GM10847 (cell line): ENCODE results near the gene GRIK1.

ENCODE experiments used
- POLR2A ChIP-seq: IDR thresholded peaks from 2 replicates; pipeline ENCODE4 v1.6.1; 2011; ENCODE audit not compliant: insufficient read length; ENCODE audit errors: extremely low read depth

The GRIK1 gene

DNA sequence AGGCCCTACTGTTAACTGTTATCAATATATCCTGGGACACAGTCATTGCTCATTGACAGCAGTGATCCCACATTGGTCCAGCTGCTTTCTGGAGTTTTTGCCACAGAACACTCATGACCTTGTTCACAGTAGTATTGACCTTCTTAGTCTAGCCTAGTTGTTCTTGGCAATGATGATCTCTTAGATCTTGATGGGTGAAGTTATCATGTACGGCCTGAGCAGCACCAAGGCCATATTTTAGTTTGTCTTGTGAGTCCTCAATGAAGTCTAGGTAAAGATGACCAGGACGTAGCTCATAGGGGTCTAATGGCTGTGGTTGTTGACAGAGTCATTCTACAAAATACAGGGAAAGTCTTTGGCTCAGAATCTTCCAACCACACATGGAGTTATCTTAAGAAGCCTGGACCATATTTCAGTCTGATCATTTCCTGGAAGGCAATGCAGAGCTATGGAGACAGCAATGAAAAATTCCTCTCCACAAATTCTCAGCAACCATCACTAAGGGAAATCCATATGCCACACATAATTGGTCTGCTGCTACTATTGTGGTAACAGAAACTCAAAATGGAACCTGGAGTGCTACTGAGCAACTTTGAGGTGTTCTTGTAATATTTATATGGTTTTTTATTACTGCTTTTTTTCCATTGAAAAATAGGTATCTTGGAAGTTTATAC lies 279.6 kb downstream of the GRIK1 start:
- TF ChIP-seq POLR2A = no peak

DNA sequence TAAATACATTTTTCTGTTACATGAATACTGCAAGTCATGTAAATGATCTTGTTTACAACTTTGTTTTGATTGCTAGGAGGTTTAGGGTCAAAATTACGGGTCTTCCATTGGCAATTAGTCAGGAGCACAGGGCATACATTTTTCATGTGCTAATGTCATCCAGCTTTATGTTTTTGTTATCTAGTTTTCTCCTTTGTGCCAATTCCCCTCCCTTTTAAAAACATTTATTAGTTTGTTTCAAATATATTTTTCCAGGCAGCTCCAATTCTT lies 280.9 kb downstream of the GRIK1 start:
- TF ChIP-seq POLR2A = no peak

DNA sequence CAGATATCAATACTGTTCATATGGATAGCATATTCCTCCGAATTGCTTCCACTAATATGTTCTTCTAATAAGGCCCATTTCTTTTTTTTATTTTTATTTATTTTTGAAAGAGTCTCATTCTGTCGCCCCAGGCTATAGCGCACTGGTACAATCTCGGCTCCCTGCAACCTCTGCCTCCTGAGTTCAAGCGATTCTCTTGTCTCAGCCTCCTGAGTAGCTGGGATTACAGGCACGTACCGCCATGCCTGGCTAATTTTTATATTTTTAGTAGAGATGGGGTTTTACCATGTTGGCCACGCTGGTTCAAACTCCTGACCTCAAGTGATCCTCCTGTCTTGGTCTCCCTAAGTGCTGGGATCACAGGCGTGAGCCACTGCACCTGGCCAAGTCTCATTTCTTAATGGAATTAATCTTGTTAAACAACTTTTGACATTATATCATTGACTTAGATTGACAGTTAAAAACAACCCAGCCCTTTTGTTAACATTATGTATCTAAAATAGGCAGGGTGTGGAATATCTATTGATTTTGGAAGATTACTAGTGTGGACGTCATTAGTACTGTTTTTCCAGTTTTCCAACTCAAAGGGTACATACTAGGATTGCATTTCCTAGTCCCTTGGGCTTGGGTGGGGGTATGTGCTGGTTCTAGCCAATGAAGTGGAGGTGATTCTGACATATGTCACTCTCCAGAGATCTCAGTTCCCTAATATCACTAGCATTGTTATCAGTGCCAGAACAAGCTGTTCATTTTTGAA lies 281.4 kb downstream of the GRIK1 start:
- no peak for TF ChIP-seq POLR2A

DNA sequence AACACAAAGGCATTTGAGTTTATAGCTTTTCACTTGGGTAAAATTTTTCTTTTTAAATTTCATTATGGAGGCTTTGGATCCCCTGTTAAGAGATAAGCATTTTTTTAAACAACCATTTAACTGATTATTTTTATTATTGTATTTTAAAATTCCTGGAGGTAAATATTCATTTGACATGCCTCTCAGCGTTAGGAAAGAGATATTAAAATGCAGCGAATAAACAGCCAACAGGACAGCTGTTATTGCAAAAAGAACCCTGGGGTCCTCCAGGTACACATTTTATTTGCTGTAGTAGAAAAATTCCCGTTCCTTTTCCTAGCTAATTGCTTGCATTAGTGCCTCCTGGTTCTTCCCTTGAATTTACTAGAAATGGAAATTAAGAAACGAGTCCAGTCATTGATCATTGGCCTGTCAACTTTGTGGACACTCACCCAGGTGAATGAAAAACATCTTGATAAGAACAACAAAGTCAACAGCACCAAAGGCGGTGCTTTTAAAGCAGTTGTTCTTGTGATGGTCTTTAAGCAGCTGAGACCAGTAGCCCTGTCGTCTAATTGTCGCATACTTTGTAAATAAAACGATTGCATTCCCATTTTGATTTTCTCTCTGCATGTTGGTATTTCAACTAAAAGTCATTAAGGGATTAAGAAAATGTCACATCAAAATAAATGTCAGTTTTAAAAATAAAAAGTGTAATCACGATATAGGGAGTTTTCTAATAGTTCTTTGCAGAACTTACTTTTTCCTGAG lies 282.4 kb downstream of the GRIK1 start:
- TF ChIP-seq POLR2A = no peak

DNA sequence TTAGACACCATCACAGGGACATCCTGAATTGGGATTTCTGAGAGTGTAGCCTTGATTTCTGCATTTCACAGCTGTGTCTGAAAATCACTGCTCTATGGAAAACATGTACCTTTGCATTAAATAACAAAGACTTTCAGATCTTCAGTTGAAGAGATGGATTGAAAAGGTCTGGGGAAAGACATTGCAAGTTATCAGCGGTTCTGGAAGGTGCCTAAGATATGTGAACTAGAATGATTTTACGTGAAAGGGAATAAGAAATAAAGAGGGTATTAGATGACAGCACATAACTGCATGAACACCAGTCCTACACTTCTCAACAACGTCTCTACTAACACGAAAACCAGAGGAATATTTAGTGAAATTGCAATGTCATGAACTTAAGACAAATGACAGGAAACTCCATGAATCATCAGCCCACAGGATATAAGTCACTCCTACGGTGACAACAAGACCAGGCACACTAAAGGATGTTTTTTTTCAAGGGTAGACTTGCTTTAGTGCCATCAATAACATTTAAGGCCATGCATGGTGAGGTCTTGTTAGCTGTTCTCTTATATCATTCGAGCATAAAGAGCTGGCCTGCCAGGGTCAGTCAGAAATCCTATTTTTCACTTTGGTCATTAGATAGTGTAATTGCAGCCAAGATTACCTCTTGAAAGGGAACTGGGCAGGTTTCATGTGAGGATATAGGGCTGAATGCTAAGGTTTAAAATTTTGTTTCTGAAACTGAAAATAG lies 283.1 kb downstream of the GRIK1 start:
- TF ChIP-seq POLR2A = no peak

DNA sequence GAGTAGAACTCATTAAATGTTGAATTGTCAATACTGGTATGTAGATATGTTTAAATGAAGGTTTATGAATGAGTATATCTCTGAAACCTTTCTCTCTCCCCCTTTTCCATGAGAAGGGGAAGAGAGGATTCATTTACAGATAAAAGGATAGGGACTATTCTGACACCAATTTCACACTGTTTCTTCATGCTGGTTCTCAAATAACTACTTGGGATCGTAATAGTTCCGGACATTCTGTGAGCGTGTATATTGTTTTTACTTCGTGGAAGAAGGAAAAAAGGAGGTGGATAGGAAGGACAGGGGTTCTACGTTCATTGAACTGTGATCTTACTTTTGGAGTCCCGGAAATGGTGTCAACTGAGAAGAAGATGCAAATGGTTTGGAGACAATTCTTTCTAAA lies 284.2 kb downstream of the GRIK1 start:
- no peak for TF ChIP-seq POLR2A

DNA sequence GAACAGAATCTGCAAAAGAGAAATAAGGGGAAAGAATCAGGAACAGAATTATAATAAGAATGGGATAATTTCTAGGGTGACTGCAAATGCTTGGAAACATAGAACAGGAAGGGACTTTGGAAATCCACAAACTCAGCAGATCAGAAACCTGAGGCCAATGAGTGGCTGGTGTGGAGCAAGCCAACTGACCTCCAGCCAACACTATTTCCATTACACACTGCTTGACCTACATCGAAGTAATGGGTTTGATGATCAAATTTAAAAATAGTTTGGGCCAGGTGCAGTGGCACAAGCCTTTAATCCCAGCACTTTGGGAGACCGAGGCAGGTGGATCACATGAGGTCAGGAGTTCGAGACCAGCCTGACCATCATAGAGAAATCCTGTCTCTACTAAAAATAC lies 284.9 kb downstream of the GRIK1 start:
- TF ChIP-seq POLR2A = no peak

DNA sequence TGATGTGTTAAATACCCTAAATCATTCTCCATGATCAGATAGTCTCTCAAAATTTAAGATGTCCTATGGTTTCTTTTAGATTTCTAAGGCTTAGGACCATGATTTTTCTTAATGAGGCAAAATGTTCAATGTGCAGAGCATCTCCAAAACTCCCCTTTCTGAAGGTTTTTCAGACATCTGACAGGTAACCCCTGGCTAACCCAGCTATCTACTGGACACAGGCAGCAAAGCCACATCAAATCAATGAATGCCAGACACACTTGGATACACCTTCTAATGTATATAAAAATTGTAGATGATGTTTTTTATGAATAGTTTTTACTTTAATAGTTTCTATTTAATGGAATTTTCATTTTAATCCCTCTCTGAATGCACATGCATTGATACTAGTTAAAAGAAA lies 285.6 kb downstream of the GRIK1 start:
- TF ChIP-seq POLR2A = no peak

DNA sequence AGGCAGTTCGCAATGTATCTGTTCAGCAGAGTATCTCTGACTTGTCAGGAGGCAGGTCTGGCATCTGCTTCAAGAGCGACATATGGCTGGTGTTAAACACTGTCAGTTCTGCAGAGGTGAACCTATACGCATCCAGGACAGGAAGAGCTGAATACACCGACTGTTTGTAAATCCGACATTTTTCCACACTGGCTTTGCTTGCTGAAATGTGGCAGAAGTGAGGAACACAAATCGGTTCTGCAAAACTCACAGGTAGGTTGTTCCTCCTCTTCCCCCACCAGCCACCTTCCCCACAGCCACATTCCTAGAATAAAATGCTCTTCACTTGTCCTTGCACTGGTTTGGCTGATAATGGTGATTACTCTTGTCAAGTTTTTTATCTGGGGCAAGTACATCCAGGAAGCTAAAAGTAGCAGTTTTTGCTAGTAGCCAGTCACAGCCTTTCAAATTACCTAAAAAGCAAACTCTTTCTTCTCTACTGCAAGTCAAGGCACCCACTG lies 289.2 kb downstream of the GRIK1 start:
- no peak for TF ChIP-seq POLR2A

DNA sequence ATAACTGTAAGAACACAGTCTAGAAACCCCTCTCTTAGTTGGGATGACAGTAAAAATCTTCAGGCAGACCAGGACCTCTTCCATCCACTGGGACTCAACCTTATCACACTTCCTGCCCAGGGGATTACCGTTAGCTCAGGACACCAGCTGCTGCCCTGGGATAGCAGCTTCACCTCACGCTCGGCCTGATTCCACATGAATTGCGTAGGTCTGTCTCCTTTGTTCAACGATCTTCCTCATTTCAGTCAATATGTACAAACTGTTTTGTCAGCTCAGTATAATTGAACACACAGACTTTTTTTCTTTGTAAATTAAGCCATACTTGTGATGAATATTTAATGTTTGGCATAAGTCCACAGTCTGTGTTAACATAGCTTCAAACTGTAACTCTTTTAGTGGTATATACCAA lies 290.4 kb downstream of the GRIK1 start:
- no peak for TF ChIP-seq POLR2A

DNA sequence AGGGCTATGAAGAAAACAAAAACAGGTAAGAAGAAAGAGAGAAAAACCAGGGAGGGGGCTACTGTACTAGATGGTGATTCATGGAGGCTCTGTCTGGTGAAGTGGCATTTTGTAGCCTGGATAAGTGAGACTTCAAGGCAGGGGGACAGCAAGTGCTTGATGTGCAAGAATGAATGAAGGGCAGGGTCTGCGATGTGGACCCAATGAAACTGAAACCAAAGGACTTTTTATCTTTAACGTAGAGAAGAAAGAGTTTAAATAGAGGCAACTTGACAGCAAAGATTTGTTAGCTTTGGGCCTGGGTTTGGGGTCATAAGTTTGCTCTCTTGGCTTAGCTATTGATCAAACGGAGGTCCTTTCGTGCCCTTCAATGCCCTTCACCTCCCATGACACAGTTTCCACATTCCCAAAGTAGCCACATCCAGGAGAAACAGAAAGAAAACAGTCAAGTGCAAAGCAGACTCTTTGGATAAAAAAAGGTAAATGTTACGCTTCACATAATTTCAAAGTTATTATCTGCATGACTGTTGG lies 291.0 kb downstream of the GRIK1 start:
- TF ChIP-seq POLR2A = no peak

DNA sequence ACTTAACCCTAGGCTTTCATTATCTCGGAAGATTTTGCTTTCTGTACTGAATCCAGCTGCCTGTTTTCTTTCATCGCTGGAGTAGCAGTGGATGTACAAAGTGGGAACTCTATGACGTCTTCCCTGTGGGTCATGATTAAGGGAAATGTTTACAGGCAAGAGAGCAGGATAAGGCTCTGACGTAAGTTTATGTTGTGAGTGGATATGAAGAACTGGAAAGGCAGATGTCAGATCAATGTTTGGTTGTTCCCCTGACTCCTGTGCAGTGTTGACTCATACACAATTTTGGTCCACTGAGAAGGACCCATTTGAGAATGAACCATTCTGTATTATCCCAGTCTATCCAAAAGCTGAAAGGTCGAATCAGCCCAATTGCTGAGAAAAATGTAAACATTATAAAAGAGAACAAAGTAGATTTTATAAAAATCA lies 292.4 kb downstream of the GRIK1 start:
- no peak for TF ChIP-seq POLR2A

DNA sequence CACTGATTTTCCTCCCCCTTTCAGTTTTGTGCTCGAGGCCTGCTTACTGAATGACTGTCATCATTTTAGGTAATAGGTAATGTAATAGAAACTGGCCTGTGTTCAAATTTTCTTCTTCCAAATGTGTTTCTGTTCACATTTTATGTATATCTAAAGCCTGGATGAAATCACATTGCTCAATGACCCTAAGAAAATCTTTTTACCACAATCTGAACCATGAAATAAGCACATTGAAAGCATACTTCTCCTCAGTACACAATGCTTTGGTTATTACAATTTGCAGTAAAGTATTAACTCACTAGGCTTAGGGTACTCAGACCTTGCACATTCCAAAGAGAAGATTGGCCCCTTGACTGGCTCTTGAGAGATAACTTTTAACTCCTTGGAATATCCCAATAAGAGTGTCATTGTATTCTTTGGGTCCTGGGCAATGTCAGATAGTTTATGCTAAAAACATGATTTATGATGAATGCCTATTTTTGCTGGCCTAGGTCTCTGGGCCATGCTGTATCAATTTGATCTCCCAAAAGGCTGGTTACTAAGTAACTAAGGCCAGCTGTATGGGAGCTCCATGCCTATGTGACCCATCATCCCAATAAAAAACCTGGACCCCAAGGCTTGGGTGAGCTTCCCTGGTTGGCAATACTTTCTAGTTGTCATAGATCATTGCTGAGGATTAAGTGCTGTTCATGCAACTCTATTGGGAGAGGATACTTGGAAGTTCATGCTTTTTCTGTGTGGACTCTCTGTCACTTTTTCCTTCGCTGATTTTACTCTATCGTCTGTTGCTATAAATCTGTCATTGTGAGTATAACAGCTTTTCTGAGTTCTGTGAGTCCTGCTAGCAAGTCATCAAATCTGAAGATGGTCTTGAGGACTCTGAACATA lies 293.9 kb downstream of the GRIK1 start:
- TF ChIP-seq POLR2A = no peak

DNA sequence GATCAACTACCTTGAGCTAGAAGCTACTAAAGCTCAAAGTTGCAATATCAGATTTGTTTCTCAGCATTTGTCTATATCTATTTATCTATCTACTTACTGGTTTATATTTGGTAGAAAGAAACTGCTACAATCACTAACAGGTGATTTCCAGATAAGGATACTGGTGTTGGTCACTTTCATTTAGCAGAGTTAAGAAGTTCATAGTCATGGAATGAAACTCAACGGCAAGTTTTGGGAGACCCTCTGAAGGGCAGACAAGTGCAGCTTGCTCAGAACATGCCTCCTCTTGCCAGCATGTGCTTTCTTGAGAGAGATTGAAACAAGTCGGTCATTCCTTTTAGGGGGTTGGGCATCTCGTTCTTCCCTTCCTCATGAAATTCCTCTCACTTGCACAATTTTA lies 296.5 kb downstream of the GRIK1 start:
- no peak for TF ChIP-seq POLR2A
